ENCODE results near the gene TRIM8. TPM values are rescaled to one million over a fixed set of nuclear protein-coding genes. Genes with fewer than 3 reads are reported as not detected.

Gene TRIM8
- total RNA-seq, 1 experiment from 2014 or later, result 91.6 TPM

DNA sequence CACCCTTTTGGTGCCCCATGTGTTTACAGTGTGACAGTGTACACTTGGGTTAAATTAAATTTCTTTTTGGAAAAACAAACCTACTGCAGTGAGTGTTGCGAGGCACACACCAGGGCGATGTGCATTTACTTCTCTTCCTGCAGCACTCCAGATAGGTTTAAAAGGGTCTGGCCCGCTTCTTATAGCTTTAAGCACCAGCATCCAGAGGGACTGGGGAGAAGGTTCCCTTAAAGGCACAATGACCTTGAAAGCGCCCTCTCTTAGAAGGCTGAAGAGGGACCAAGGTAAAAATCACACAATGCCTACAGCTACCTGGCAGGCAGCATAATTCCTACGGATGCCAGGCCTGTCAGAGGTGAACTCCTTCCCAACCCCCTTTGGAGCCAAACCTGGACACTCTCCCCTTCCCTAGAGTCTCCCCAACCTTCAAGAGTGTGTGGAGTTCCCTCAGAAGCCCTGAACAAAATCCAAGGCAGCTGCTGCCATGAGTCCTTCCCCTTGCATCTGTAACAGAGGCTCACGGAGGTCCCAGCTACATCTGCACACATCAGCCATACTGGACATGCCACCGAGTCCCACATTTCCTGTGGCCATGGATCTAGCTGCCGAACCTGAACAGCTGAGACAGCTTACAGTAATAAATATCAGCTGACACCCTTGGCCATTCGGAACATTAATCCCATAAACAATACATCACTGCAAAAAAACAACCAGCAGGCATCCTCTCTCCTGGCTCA, 33.2 kb downstream of the TRIM8 start (continued):
- TF ChIP-seq EZH2 (IDR thresholded peaks at IDR 0.05), result no peak

DNA sequence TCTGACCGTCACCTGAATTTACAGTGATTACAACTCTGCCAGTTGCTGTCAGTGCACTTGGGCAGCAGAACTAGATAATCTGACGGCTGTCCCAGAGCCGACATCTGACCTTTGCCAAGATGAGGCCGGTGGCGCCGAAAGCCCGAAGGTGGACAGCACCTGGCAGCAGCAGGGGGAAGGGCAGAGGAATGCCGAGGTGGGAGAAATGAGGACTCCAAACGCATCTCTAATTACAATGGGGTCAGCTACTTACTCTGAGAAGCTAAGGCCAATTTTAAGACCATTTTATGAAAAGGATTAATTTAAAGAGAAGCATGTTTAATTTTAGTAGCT, 33.8 kb downstream of the TRIM8 start:
- Histone ChIP-seq H3K9me3 (ENCODE audit: control insufficient read depth in 1 of 2, insufficient read depth in 1 of 2, low read depth in 1 of 2, low read length in 2 of 2) (no peaks in the 10 kb centered on the region), H3K9me2 (ENCODE audit: insufficient read depth) (no peaks in the 10 kb centered on the region), H3K4me3 (replicated peaks in 1 of 2; ENCODE audit: low read depth in 1 of 2, low read length in 2 of 2) (no peak overlapping the region), H3K27me3 (ENCODE audit: insufficient read depth, low read length) (no peaks in the 10 kb centered on the region), H3K4me1 (ENCODE audit: control insufficient read depth in 1 of 2, insufficient read depth in 2 of 2, low read length in 2 of 2) (peaks cover 5 to 10% of the 10 kb centered on the region in 2 experiments; a peak in 3 of 4 replicates), H4K20me1 (ENCODE audit: insufficient read depth) (no peaks in the 10 kb centered on the region), H3K36me3 (ENCODE audit: control insufficient read depth in 1 of 2, insufficient read depth in 2 of 2, low read length in 2 of 2) (no peaks in the 10 kb centered on the region; a peak in 1 of 4 replicates), H2AFZ (ENCODE audit: low read depth, low read length, poor library complexity, severe bottlenecking) (no peak overlapping the region), H3K4me2 (ENCODE audit: low read length) (no peak overlapping the region), H3K9ac (ENCODE audit: low read length) (no peak overlapping the region), H3K79me2 (ENCODE audit: insufficient read depth, low read length) (no peaks in the 10 kb centered on the region), H3K27ac (ENCODE audit: low read depth, low read length) (no peak overlapping the region)
- ChIA-PET POLR2A (interaction anchor here (1.8 kb wide), 1 partner anchor 36 kb away, joined by 5 read pairs; the partner anchor contains the start of genes ARL3 and SFXN2), CTCF (interaction anchor here (0.7 to 3.5 kb wide), 10 partner anchors 9 to 223 kb away, joined by 3 to 40 read pairs (median 6); partner anchors contain the start of genes ACTR1A, ARL3, SFXN2 and SUFU), RAD21 (ENCODE audit: low non-redundant PET in 1 of 2, low total read pairs in 2 of 2, uncharacterized antibody in 2 of 2, unreplicated experiment in 2 of 2) (no interaction called here)
- intact Hi-C loops (cut with micrococcal nuclease), result no loop called here
- no TSS peak for BruUV-seq (replicated peaks)
- no peak for DNase-seq (ENCODE audit: low read depth, low spot score)
- TF ChIP-seq ZNF274 (IDR thresholded peaks at IDR 0.05; ENCODE audit: low read depth, low read length), result no peak
- TF ChIP-seq, protein P1, sequence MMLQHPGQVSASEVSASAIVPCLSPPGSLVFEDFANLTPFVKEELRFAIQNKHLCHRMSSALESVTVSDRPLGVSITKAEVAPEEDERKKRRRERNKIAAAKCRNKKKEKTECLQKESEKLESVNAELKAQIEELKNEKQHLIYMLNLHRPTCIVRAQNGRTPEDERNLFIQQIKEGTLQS (IDR thresholded peaks at IDR 0.05), result no peak
- TF ChIP-seq, protein P2, sequence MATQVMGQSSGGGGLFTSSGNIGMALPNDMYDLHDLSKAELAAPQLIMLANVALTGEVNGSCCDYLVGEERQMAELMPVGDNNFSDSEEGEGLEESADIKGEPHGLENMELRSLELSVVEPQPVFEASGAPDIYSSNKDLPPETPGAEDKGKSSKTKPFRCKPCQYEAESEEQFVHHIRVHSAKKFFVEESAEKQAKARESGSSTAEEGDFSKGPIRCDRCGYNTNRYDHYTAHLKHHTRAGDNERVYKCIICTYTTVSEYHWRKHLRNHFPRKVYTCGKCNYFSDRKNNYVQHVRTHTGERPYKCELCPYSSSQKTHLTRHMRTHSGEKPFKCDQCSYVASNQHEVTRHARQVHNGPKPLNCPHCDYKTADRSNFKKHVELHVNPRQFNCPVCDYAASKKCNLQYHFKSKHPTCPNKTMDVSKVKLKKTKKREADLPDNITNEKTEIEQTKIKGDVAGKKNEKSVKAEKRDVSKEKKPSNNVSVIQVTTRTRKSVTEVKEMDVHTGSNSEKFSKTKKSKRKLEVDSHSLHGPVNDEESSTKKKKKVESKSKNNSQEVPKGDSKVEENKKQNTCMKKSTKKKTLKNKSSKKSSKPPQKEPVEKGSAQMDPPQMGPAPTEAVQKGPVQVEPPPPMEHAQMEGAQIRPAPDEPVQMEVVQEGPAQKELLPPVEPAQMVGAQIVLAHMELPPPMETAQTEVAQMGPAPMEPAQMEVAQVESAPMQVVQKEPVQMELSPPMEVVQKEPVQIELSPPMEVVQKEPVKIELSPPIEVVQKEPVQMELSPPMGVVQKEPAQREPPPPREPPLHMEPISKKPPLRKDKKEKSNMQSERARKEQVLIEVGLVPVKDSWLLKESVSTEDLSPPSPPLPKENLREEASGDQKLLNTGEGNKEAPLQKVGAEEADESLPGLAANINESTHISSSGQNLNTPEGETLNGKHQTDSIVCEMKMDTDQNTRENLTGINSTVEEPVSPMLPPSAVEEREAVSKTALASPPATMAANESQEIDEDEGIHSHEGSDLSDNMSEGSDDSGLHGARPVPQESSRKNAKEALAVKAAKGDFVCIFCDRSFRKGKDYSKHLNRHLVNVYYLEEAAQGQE (IDR thresholded peaks at IDR 0.05; ENCODE audit: low read depth), result no peak
- TF ChIP-seq ELF1 (IDR thresholded peaks at IDR 0.05; ENCODE audit: borderline replicate concordance, low read depth), result no peak
- no peak for TF ChIP-seq EGR1 (IDR thresholded peaks at IDR 0.05; ENCODE audit: low read depth)
- TF ChIP-seq POLR2A (IDR thresholded peaks at IDR 0.05; ENCODE audit: borderline replicate concordance, extremely low read depth, insufficient read depth, insufficient read length), result no peak
- TF ChIP-seq FOSL1 (IDR thresholded peaks at IDR 0.05; ENCODE audit: low read depth), result no peak
- TF ChIP-seq, protein P3, sequence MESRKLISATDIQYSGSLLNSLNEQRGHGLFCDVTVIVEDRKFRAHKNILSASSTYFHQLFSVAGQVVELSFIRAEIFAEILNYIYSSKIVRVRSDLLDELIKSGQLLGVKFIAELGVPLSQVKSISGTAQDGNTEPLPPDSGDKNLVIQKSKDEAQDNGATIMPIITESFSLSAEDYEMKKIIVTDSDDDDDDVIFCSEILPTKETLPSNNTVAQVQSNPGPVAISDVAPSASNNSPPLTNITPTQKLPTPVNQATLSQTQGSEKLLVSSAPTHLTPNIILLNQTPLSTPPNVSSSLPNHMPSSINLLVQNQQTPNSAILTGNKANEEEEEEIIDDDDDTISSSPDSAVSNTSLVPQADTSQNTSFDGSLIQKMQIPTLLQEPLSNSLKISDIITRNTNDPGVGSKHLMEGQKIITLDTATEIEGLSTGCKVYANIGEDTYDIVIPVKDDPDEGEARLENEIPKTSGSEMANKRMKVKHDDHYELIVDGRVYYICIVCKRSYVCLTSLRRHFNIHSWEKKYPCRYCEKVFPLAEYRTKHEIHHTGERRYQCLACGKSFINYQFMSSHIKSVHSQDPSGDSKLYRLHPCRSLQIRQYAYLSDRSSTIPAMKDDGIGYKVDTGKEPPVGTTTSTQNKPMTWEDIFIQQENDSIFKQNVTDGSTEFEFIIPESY (IDR thresholded peaks at IDR 0.05; ENCODE audit: extremely low read depth, insufficient replicate concordance, low read length), result no peak
- TF ChIP-seq, protein P4, sequence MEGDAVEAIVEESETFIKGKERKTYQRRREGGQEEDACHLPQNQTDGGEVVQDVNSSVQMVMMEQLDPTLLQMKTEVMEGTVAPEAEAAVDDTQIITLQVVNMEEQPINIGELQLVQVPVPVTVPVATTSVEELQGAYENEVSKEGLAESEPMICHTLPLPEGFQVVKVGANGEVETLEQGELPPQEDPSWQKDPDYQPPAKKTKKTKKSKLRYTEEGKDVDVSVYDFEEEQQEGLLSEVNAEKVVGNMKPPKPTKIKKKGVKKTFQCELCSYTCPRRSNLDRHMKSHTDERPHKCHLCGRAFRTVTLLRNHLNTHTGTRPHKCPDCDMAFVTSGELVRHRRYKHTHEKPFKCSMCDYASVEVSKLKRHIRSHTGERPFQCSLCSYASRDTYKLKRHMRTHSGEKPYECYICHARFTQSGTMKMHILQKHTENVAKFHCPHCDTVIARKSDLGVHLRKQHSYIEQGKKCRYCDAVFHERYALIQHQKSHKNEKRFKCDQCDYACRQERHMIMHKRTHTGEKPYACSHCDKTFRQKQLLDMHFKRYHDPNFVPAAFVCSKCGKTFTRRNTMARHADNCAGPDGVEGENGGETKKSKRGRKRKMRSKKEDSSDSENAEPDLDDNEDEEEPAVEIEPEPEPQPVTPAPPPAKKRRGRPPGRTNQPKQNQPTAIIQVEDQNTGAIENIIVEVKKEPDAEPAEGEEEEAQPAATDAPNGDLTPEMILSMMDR (IDR thresholded peaks at IDR 0.05 in 2 of 3, conservative IDR thresholded peaks at IDR 0.05 in 1 of 3; ENCODE audit: borderline replicate concordance in 1 of 3, insufficient read depth in 1 of 3, low read depth in 2 of 3, low read length in 2 of 3), result no peak
- no peak for TF ChIP-seq YY1 (IDR thresholded peaks at IDR 0.05; ENCODE audit: extremely low read depth, insufficient replicate concordance, low read depth, low read length)
- TF ChIP-seq RAD21 (IDR thresholded peaks at IDR 0.05; ENCODE audit: low read depth), result no peak
- no peak for TF ChIP-seq EZH2 (IDR thresholded peaks at IDR 0.05)
- TF ChIP-seq SP1 (IDR thresholded peaks at IDR 0.05; ENCODE audit: low read depth), result no peak
- TF ChIP-seq SRF (IDR thresholded peaks at IDR 0.05; ENCODE audit: low read depth), result no peak
- ATAC-seq, result no peak
